ENCODE data around the gene MAPT. TPM values are rescaled to one million over a fixed set of nuclear protein-coding genes. Genes with fewer than 3 reads are reported as not detected.

MAPT gene
- total and polyA plus RNA-seq, 2 of the 13 experiments (the other 11 are each of a cell fraction or from before 2014, with no cell fraction given) = 2.1 to 2.8 TPM

GRCh38 chr17:46049656-46050055, 155.3 kb downstream of the MAPT start (continued):
- TF ChIP-seq KDM5B (CRISPR knock-in tag; IDR thresholded peaks at IDR 0.05; ENCODE audit: borderline replicate concordance) (no peak), ZNF687 (CRISPR knock-in tag; IDR thresholded peaks at IDR 0.05) (no peak)

DNA sequence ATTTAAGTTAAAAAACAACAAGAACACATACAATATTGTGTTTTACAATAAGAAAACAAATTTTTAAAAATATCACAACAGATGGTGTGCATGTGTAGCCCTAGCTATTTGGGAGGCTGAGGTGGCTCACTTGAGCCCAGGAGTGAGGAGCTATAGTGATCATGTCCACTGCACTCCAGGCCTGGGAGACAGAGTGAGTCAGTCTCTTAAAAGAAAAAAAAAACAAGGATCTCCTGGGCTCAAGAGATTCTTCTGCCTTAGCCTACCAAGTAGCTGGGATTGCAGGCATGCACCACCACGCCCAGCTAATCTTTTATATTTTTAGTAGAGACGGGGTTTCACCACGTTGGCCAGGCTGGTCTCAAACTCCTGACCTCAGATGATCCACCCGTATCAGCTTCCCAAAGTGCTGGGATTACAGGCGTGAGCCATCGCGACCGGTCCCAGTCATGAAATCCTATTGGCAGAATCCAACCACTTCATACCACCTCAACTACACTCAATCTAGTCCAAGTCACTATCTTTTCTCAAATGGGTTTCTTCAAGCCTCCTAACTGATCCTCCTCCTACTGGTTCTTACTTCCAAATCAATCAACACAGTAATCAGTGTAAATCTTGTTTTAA, 159.7 kb downstream of the MAPT start:
- in situ Hi-C loops (cut with HindIII; ENCODE audit: extremely low pct_ligation_motif_present, low pct_unique_long_range_greater_than_20kb) (no loop called here), intact Hi-C loops (cut with micrococcal nuclease; ENCODE audit: unreplicated experiment) (no loop called here)
- H4K20me1 ChIP-seq (ENCODE audit: insufficient read depth, low read length) = no peaks in the 10 kb centered on the region
- FAIRE-seq (no peak), ATAC-seq (peak; percentile 32; the same call in 1 of the 3 replicates), DNase-seq (ENCODE audit: low spot score) (no peak)
- H3K4me3 ChIP-seq (replicated peaks in 1 of 3; ENCODE audit: insufficient read depth in 1 of 3, low read depth in 2 of 3, low read length in 3 of 3) = no peak overlapping the region
- no peak overlapping the region for H3K9ac ChIP-seq (ENCODE audit: insufficient read depth, low read depth, low read length)
- TF ChIP-seq CREBL2 (CRISPR knock-in tag; IDR thresholded peaks at IDR 0.05; ENCODE audit: borderline replicate concordance) = no peak
- peak; percentile 62 for TF ChIP-seq RBM22 (optimal IDR thresholded peaks at IDR 0.05; ENCODE audit: low read length)
- TF ChIP-seq ZBTB2 (CRISPR knock-in tag; IDR thresholded peaks at IDR 0.05; ENCODE audit: low read depth) = no peak
- no peaks in the 10 kb centered on the region for H3K9me3 ChIP-seq (ENCODE audit: low read length)
- no peak overlapping the region for H2AFZ ChIP-seq (ENCODE audit: low read length)
- no peak overlapping the region for H3K4me2 ChIP-seq (ENCODE audit: low read depth, low read length)
- peaks cover 16% of the 10 kb centered on the region for H3K4me1 ChIP-seq (ENCODE audit: insufficient read depth, low read length)
- POLR2A ChIA-PET = interaction anchor here (1.1 kb wide), 1 partner anchor 139 kb away, joined by 3 read pairs; the partner anchor contains the start of gene KANSL1
- CTCF ChIA-PET (ENCODE audit: low intra/inter-chr PET ratio, low total read pairs) = no interaction called here
- WGBS (ENCODE audit: low lambda C conversion rate) = 98% methylated on average over 8 of the region's 8 CpGs
- BruUV-seq (replicated peaks) = no TSS peak
- no peaks in the 10 kb centered on the region for H3K79me2 ChIP-seq (ENCODE audit: insufficient read depth, low read length)
- peaks cover 16 to 62% of the 10 kb centered on the region in 2 experiments for H3K36me3 ChIP-seq (replicated peaks in 1 of 2; ENCODE audit: control insufficient read depth in 1 of 2, insufficient read depth in 2 of 2, low read length in 2 of 2)
- no peak overlapping the region for H3K27ac ChIP-seq (ENCODE audit: extremely low read length, insufficient read depth, low read length)
- H3K27me3 ChIP-seq (ENCODE audit: control insufficient read depth in 1 of 2, insufficient read depth in 2 of 2, low read length in 2 of 2) = no peaks in the 10 kb centered on the region

Measured in HepG2 (cell line).